PFSK-1 (cell line): Measurements from ENCODE around the gene FANCC.

Experiments
- FOXP2 ChIP-seq: optimal IDR thresholded peaks from 2 replicates; pipeline ENCODE3; 2011; ENCODE audit warnings: borderline replicate concordance, control low read depth, inconsistent platforms; ENCODE audit not compliant: insufficient read depth; ENCODE audit errors: extremely low read length, extremely low read depth
- POLR2AphosphoS5 ChIP-seq: IDR thresholded peaks from 2 replicates; pipeline ENCODE4 v1.6.1; 2012; ENCODE audit warnings: low read depth, mild to moderate bottlenecking, control low read depth, low read length, moderate library complexity
- SIN3A ChIP-seq: IDR thresholded peaks from 2 replicates; pipeline ENCODE4 v1.6.1; 2012; ENCODE audit warnings: mild to moderate bottlenecking, low read length, moderate library complexity, borderline replicate concordance; ENCODE audit not compliant: insufficient read depth
- TAF1 ChIP-seq: IDR thresholded peaks from 2 replicates; pipeline ENCODE4 v1.6.1; 2012; ENCODE audit warnings: low read length, control low read depth, borderline replicate concordance; ENCODE audit not compliant: insufficient read depth
- TF ChIP-seq, protein P1 (sequence below), 2 experiments: IDR thresholded peaks; 2 replicates each; pipeline versions ENCODE4 v1.6.1 to v1.8.0; 2011 to 2012; ENCODE audit warnings: low read depth in 2 of 2, low read length in 2 of 2, control low read depth in 1 of 2, inconsistent platforms in 1 of 2, mild to moderate bottlenecking in 1 of 2, moderate library complexity in 1 of 2; ENCODE audit not compliant: insufficient read depth in 1 of 2

DNA sequence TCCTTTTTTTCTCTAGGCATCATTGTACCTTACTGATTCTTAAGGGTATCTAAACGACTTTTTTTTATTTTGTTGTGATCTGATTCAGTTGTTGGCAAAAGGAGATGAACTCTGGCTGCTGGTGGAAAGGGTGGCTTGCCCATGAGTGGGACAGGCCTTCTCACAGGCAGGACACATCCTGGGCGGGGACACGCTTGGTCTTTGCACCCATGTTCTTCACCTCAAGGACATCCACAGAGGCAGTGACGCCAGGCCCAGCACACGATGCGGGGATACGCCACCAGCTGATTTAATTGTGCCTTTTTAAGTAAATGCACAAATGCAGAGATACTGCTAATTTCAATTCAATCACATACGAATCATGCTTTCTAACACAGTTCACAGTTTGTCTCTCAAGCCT lies 208.1 kb downstream of the FANCC start:
- TF ChIP-seq FOXP2 (no peak), POLR2AphosphoS5 (no peak), SIN3A (no peak), TAF1 (no peak)
- TF ChIP-seq, protein P1, sequence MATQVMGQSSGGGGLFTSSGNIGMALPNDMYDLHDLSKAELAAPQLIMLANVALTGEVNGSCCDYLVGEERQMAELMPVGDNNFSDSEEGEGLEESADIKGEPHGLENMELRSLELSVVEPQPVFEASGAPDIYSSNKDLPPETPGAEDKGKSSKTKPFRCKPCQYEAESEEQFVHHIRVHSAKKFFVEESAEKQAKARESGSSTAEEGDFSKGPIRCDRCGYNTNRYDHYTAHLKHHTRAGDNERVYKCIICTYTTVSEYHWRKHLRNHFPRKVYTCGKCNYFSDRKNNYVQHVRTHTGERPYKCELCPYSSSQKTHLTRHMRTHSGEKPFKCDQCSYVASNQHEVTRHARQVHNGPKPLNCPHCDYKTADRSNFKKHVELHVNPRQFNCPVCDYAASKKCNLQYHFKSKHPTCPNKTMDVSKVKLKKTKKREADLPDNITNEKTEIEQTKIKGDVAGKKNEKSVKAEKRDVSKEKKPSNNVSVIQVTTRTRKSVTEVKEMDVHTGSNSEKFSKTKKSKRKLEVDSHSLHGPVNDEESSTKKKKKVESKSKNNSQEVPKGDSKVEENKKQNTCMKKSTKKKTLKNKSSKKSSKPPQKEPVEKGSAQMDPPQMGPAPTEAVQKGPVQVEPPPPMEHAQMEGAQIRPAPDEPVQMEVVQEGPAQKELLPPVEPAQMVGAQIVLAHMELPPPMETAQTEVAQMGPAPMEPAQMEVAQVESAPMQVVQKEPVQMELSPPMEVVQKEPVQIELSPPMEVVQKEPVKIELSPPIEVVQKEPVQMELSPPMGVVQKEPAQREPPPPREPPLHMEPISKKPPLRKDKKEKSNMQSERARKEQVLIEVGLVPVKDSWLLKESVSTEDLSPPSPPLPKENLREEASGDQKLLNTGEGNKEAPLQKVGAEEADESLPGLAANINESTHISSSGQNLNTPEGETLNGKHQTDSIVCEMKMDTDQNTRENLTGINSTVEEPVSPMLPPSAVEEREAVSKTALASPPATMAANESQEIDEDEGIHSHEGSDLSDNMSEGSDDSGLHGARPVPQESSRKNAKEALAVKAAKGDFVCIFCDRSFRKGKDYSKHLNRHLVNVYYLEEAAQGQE (IDR thresholded peaks at IDR 0.05; ENCODE audit: insufficient read depth in 1 of 2, low read depth in 2 of 2, low read length in 2 of 2): no peak
